H9 (cell line): Measurements from ENCODE around the gene SYTL1. TPM values are rescaled to one million over a fixed set of nuclear protein-coding genes. Genes with fewer than 3 reads are reported as not detected.

Source experiments
- DNase-seq: peaks from one replicate; pipeline ENCODE4 v3.0.0-alpha.2; 2017
- H2AFZ ChIP-seq: one replicate; pipeline ENCODE4 v1.6.1; 2013; ENCODE audit warnings: mild to moderate bottlenecking, low read length, control low read depth, moderate library complexity
- H2AK5ac ChIP-seq: 2 replicates; pipeline ENCODE4 v1.6.1; 2013; ENCODE audit warnings: low read length, control low read depth, mixed read lengths; ENCODE audit not compliant: insufficient read length
- H2BK120ac ChIP-seq: one replicate; pipeline ENCODE4 v1.6.1; 2013; ENCODE audit warnings: low read depth, mild to moderate bottlenecking, low read length, control low read depth, inconsistent platforms; ENCODE audit not compliant: poor library complexity, severe bottlenecking
- H2BK12ac ChIP-seq: 2 replicates; pipeline ENCODE4 v1.6.1; 2013; ENCODE audit warnings: low read length, control low read depth, mixed read lengths, low read depth; ENCODE audit not compliant: insufficient read length
- H2BK15ac ChIP-seq: 2 replicates; pipeline ENCODE4 v1.6.1; 2013; ENCODE audit warnings: low read depth, low read length, control low read depth
- H2BK20ac ChIP-seq: one replicate; pipeline ENCODE4 v1.6.1; 2013; ENCODE audit warnings: low read depth, mild to moderate bottlenecking, low read length, control low read depth, inconsistent platforms; ENCODE audit not compliant: poor library complexity, severe bottlenecking
- H2BK5ac ChIP-seq: 2 replicates; pipeline ENCODE4 v1.6.1; 2013; ENCODE audit warnings: low read length, control low read depth, mixed read lengths; ENCODE audit not compliant: insufficient read length
- H3K14ac ChIP-seq: 2 replicates; pipeline ENCODE4 v1.6.1; 2013; ENCODE audit warnings: low read length, control low read depth; ENCODE audit not compliant: insufficient read depth
- H3K18ac ChIP-seq: 2 replicates; pipeline ENCODE4 v1.6.1; 2013; ENCODE audit warnings: low read depth, mild to moderate bottlenecking, mixed read lengths, low read length, control low read depth; ENCODE audit not compliant: insufficient read length
- H3K23ac ChIP-seq: 2 replicates; pipeline ENCODE4 v1.6.1; 2013; ENCODE audit warnings: low read length, control low read depth, mixed read lengths, low read depth; ENCODE audit not compliant: insufficient read length
- H3K23me2 ChIP-seq: 2 replicates; pipeline ENCODE4 v1.6.1; 2013; ENCODE audit warnings: low read depth, mild to moderate bottlenecking, mixed read lengths, low read length, control low read depth; ENCODE audit not compliant: insufficient read length, poor library complexity, severe bottlenecking
- H3K27ac ChIP-seq: 2 replicates; pipeline ENCODE4 v1.5.1; 2013; ENCODE audit warnings: low read length, control low read depth, mixed read lengths, low read depth; ENCODE audit not compliant: insufficient read length
- H3K27me3 ChIP-seq: 2 replicates; pipeline ENCODE4 v1.6.1; 2013; ENCODE audit warnings: low read length, control low read depth, inconsistent platforms; ENCODE audit not compliant: insufficient read depth
- H3K4ac ChIP-seq: 2 replicates; pipeline ENCODE4 v1.6.1; 2013; ENCODE audit warnings: low read depth, mild to moderate bottlenecking, control low read depth, inconsistent platforms, low read length, moderate library complexity
- H3K4me1 ChIP-seq: 2 replicates; pipeline ENCODE4 v1.6.1; 2013; ENCODE audit warnings: low read length, control low read depth, inconsistent platforms; ENCODE audit not compliant: insufficient read depth
- H3K4me2 ChIP-seq: 2 replicates; pipeline ENCODE4 v1.6.1; 2013; ENCODE audit warnings: low read length, control low read depth, mixed read lengths; ENCODE audit not compliant: insufficient read length, insufficient read depth
- H3K56ac ChIP-seq: 2 replicates; pipeline ENCODE4 v1.6.1; 2013; ENCODE audit warnings: low read depth, mild to moderate bottlenecking, mixed read lengths, low read length, control low read depth; ENCODE audit not compliant: insufficient read length
- H3K79me1 ChIP-seq: 2 replicates; pipeline ENCODE4 v1.6.1; 2013; ENCODE audit warnings: low read depth, mild to moderate bottlenecking, moderate library complexity, low read length, control low read depth, inconsistent platforms; ENCODE audit not compliant: insufficient read depth, poor library complexity, severe bottlenecking
- H3K79me2 ChIP-seq: 2 replicates; pipeline ENCODE4 v1.6.1; 2013; ENCODE audit warnings: low read length, control low read depth, inconsistent platforms; ENCODE audit not compliant: insufficient read depth
- H3K9ac ChIP-seq: 2 replicates; pipeline ENCODE4 v1.6.1; 2013; ENCODE audit warnings: low read length, control low read depth, mixed read lengths; ENCODE audit not compliant: insufficient read length; ENCODE audit errors: extremely low read depth
- H3K9me3 ChIP-seq: one replicate; pipeline ENCODE4 v1.6.1; 2013; ENCODE audit warnings: low read depth, low read length, inconsistent platforms; ENCODE audit not compliant: control insufficient read depth
- H3T11ph ChIP-seq: one replicate; pipeline ENCODE4 v1.6.1; 2013; ENCODE audit warnings: mild to moderate bottlenecking, low read length, control low read depth, inconsistent platforms
- H4K20me1 ChIP-seq: one replicate; pipeline ENCODE4 v1.6.1; 2013; ENCODE audit not compliant: control insufficient read depth, insufficient read length, insufficient read depth
- H4K5ac ChIP-seq: 2 replicates; pipeline ENCODE4 v1.6.1; 2013; ENCODE audit warnings: low read depth, mild to moderate bottlenecking, mixed read lengths, low read length, control low read depth; ENCODE audit not compliant: insufficient read length
- H4K8ac ChIP-seq: replicated peaks from 2 replicates; pipeline ENCODE4 v1.6.1; 2013; ENCODE audit warnings: low read length, control low read depth, mixed read lengths, low read depth; ENCODE audit not compliant: insufficient read length
- H4K91ac ChIP-seq: 2 replicates; pipeline ENCODE4 v1.6.1; 2013; ENCODE audit warnings: low read depth, mild to moderate bottlenecking, moderate library complexity, mixed read lengths, low read length, control low read depth; ENCODE audit not compliant: insufficient read length
- H3K27ac Mint-ChIP-seq, 3 experiments: 2 replicates in 2 of 3; 3 replicates in 1 of 3; pipeline ENCODE4 v1.8.0; 2020 to 2021; ENCODE audit warnings: mixed read lengths in 3 of 3, mild to moderate bottlenecking in 1 of 3, moderate library complexity in 1 of 3
- H3K27me3 Mint-ChIP-seq: 2 replicates; pipeline ENCODE4 v1.8.0; 2021; ENCODE audit warnings: low read depth, mild to moderate bottlenecking, moderate library complexity, mixed read lengths
- H3K36me3 Mint-ChIP-seq, 3 experiments: 2 replicates in 2 of 3; 3 replicates in 1 of 3; pipeline ENCODE4 v1.8.0; 2020 to 2021; ENCODE audit warnings: low read depth in 3 of 3, mixed read lengths in 3 of 3; ENCODE audit not compliant: insufficient read depth in 1 of 3
- H3K4me1 Mint-ChIP-seq, 2 experiments: 2 replicates each; pipeline ENCODE4 v1.8.0; 2020; ENCODE audit warnings: mixed read lengths in 2 of 2
- H3K4me3 Mint-ChIP-seq, 2 experiments: 2 replicates in 1 of 2; 3 replicates in 1 of 2; pipeline ENCODE4 v1.8.0; 2020 to 2021; ENCODE audit warnings: mild to moderate bottlenecking in 2 of 2, mixed read lengths in 2 of 2, moderate library complexity in 1 of 2
- H3K9me3 Mint-ChIP-seq, 2 experiments: 2 replicates in 1 of 2; 3 replicates in 1 of 2; pipeline ENCODE4 v1.8.0; 2020; ENCODE audit warnings: mild to moderate bottlenecking in 2 of 2, mixed read lengths in 2 of 2, moderate library complexity in 1 of 2
- WGBS: extraction: QIAGEN DNeasy Blood & Tissue Kit; methylation state at CpG from one replicate; pipeline ENCODE4 v1.1.7; 2013; ENCODE audit warnings: missing lambda C conversion rate, low lambda C conversion rate, mixed read lengths; ENCODE audit not compliant: insufficient read length; ENCODE audit errors: extremely low coverage; 5-methylcytosine and 5-hydroxymethylcytosine counted together
- total RNA-seq: library from RNA; stranded (reverse); gene quantifications from 2 replicates; pipeline ENCODE4 v1.2.1, GENCODE V29; 2021
- TF ChIP-seq, protein P1 (sequence below): fragments of 200-600 bp; sonication (generic); conservative IDR thresholded peaks from 3 replicates; pipeline ENCODE4 v1.8.0; 2021; ENCODE audit warnings: antibody characterized with exemption, mild to moderate bottlenecking

SYTL1 gene
- total RNA-seq, 1 experiment from 2014 or later = 12.0 TPM

DNA sequence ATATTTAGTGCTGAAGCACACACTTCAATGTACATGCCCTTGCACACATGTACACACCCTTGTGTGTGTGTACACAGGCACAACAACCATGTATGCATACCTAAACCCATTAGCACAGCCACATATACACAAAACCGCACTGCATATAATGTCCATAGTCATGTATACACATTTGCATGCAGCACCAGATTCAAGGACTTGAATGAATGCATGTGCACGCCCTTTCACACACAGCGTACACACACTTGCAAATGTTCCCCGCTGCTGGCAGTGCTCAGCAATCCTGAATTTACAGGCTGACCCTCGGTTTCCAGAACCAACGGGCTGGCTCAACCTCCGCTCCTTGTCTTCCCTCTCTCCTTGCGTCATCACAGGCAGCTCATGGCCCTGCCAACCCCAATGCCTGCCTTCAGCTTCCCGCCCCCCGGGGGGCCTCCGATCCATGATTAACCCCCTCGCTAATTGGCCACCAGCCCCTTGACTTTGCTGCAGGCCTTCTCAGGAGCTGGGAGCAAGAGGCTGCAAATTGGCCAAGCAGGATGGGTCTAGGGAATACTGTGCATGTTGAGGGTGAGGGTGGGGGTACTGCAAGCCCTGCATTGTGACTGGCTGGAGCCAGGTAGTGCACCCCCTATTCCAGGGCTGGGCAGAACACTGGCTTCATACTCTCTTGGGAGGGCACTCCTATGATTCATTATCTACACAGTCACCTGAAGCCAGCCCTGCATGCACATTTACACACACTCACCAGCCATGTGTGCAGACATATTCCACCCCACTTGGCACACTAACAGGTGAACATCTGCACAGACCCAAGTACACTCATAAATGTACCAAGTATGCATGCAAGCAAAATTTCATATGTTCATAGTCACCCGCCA, 58.5 kb downstream of the SYTL1 start:
- Histone ChIP-seq H2BK5ac (no peak overlapping the region), H3K79me2 (no peaks in the 10 kb centered on the region), H3K4ac (no peak overlapping the region), H3K79me1 (no peaks in the 10 kb centered on the region), H4K20me1 (no peaks in the 10 kb centered on the region), H3K9me3 (no peaks in the 10 kb centered on the region), H3K4me2 (no peak overlapping the region), H3K9ac (no peak overlapping the region), H3K4me1 (no peaks in the 10 kb centered on the region; the same call in 1 of the 2 replicates), H3K23me2 (no peaks in the 10 kb centered on the region), H2BK120ac (no peak overlapping the region), H2BK15ac (no peak overlapping the region), H3K27ac (no peak overlapping the region), H3K27me3 (no peaks in the 10 kb centered on the region), H4K5ac (no peak overlapping the region), H2AFZ (no peak overlapping the region), H3T11ph (no peak overlapping the region), H3K56ac (no peak overlapping the region), H4K8ac (no peak overlapping the region), H2BK12ac (no peak overlapping the region), H3K23ac (no peak overlapping the region), H2BK20ac (no peak overlapping the region), H4K91ac (no peak overlapping the region), H2AK5ac (no peak overlapping the region), H3K14ac (no peak overlapping the region), H3K18ac (no peak overlapping the region)
- Mint-ChIP-seq H3K4me3 (peak overlapping the region in 1 of 2 experiments; percentile 52; a peak in 2 of 5 replicates), H3K27me3 (no peaks in the 10 kb centered on the region; the same call in 1 of the 2 replicates), H3K27ac (peak overlapping the region in 1 of 3 experiments; percentile 57; a peak in 1 of 7 replicates), H3K4me1 (peaks cover 45 to 65% of the 10 kb centered on the region in 2 experiments), H3K36me3 (no peaks in the 10 kb centered on the region), H3K9me3 (no peaks in the 10 kb centered on the region)
- TF ChIP-seq, protein P1, sequence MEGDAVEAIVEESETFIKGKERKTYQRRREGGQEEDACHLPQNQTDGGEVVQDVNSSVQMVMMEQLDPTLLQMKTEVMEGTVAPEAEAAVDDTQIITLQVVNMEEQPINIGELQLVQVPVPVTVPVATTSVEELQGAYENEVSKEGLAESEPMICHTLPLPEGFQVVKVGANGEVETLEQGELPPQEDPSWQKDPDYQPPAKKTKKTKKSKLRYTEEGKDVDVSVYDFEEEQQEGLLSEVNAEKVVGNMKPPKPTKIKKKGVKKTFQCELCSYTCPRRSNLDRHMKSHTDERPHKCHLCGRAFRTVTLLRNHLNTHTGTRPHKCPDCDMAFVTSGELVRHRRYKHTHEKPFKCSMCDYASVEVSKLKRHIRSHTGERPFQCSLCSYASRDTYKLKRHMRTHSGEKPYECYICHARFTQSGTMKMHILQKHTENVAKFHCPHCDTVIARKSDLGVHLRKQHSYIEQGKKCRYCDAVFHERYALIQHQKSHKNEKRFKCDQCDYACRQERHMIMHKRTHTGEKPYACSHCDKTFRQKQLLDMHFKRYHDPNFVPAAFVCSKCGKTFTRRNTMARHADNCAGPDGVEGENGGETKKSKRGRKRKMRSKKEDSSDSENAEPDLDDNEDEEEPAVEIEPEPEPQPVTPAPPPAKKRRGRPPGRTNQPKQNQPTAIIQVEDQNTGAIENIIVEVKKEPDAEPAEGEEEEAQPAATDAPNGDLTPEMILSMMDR = no peak
- no CpG with 5 or more reads among the region's 13 CpGs for WGBS
- no peak for DNase-seq
